Liver (tissue), 9 donors: ENCODE results near the gene DEFB115. TPM values are rescaled to one million over a fixed set of nuclear protein-coding genes. Genes with fewer than 3 reads are reported as not detected.

ENCODE experiments used
- DNase-seq: peaks from one replicate; pipeline ENCODE4 v3.0.0-alpha.2; 2017; ENCODE audit warnings: low spot score
- H3K27ac ChIP-seq, 2 donors: one replicate each; pipeline ENCODE4 v1.7.0; 2013; ENCODE audit warnings: inconsistent platforms in 2 of 2, low read length in 2 of 2, control low read depth in 1 of 2, low read depth in 1 of 2, mild to moderate bottlenecking in 1 of 2
- H3K27me3 ChIP-seq, 4 donors: one replicate each; pipeline versions ENCODE4 v1.6.1 to v1.7.0; 2013; ENCODE audit warnings: low read length in 3 of 4, inconsistent platforms in 1 of 4, mild to moderate bottlenecking in 1 of 4, moderate library complexity in 1 of 4; ENCODE audit not compliant: control insufficient read depth in 4 of 4, insufficient read depth in 4 of 4
- H3K36me3 ChIP-seq, 4 donors: one replicate each; pipeline versions ENCODE4 v1.6.1 to v1.7.0; 2013; ENCODE audit warnings: low read length in 3 of 4, mild to moderate bottlenecking in 3 of 4, low read depth in 1 of 4, moderate library complexity in 1 of 4; ENCODE audit not compliant: control insufficient read depth in 4 of 4, insufficient read depth in 3 of 4
- H3K4me1 ChIP-seq, 4 donors: one replicate each; pipeline versions ENCODE4 v1.6.1 to v1.7.0; 2013; ENCODE audit warnings: low read length in 3 of 4, mild to moderate bottlenecking in 3 of 4, moderate library complexity in 1 of 4; ENCODE audit not compliant: control insufficient read depth in 4 of 4, insufficient read depth in 4 of 4
- H3K4me3 ChIP-seq, 3 donors: one replicate each; pipeline versions ENCODE4 v1.6.1 to v1.7.0; 2013; ENCODE audit warnings: low read length in 3 of 3, control low read depth in 1 of 3, low read depth in 1 of 3, mild to moderate bottlenecking in 1 of 3
- H3K9ac ChIP-seq, 2 donors: one replicate each; pipeline ENCODE4 v1.7.0; 2013; ENCODE audit warnings: low read length in 2 of 2, mild to moderate bottlenecking in 2 of 2, moderate library complexity in 2 of 2, control low read depth in 1 of 2, low read depth in 1 of 2
- H3K9me3 ChIP-seq, 4 donors: one replicate each; pipeline versions ENCODE4 v1.6.1 to v1.7.0; 2013; ENCODE audit warnings: low read length in 3 of 4; ENCODE audit not compliant: control insufficient read depth in 4 of 4
- GABPA ChIP-seq, 2 donors: IDR thresholded peaks in 1 of 2; conservative IDR thresholded peaks in 1 of 2; 2 replicates each; pipeline ENCODE4 v1.6.1; 2016; ENCODE audit warnings: antibody characterized with exemption in 2 of 2, mild to moderate bottlenecking in 1 of 2, moderate library complexity in 1 of 2
- HNF4A ChIP-seq, 2 donors: conservative IDR thresholded peaks; 2 replicates each; pipeline ENCODE4 v1.6.1; 2016; ENCODE audit warnings: antibody characterized with exemption in 2 of 2, mild to moderate bottlenecking in 2 of 2
- HNF4G ChIP-seq: IDR thresholded peaks from 2 replicates; pipeline ENCODE4 v1.6.1; 2016; ENCODE audit warnings: antibody characterized with exemption
- JUND ChIP-seq, 2 donors: IDR thresholded peaks; 2 replicates each; pipeline ENCODE4 v1.6.1; 2016; ENCODE audit warnings: antibody characterized with exemption in 2 of 2
- RXRA ChIP-seq, 2 donors: IDR thresholded peaks; 2 replicates each; pipeline ENCODE4 v1.6.1; 2017 to 2018; ENCODE audit warnings: antibody characterized with exemption in 2 of 2, mild to moderate bottlenecking in 1 of 2
- SP1 ChIP-seq: IDR thresholded peaks from 2 replicates; pipeline ENCODE4 v1.6.1; 2018; ENCODE audit warnings: antibody characterized with exemption, mild to moderate bottlenecking
- TAF1 ChIP-seq: conservative IDR thresholded peaks from 2 replicates; pipeline ENCODE4 v1.6.1; 2016; ENCODE audit warnings: antibody characterized with exemption, mild to moderate bottlenecking
- YY1 ChIP-seq: IDR thresholded peaks from 2 replicates; pipeline ENCODE4 v1.6.1; 2016; ENCODE audit warnings: antibody characterized with exemption, mild to moderate bottlenecking
- WGBS: extraction: QIAGEN DNeasy Blood & Tissue Kit; methylation state at CpG from one replicate; pipeline ENCODE4 v1.1.7; 2013; 5-methylcytosine and 5-hydroxymethylcytosine counted together
- polyA plus RNA-seq, 2 donors: library from polyadenylated mRNA; stranded (reverse) in 1 of 2; unstranded in 1 of 2; fragments of 200-250 nt in 1 of 2; fragments of >200 nt in 1 of 2; fragmentation: Nextera tagmentation in 1 of 2; extraction: Ambion mirVana in 1 of 2; gene quantifications; one replicate each; pipeline versions ENCODE4 v1.2.1 to v1.2.3, GENCODE V29; 2013 to 2015
- total RNA-seq, 2 donors: library from RNA; depleted of rRNA; stranded (reverse); fragments of >200 nt; gene quantifications; one replicate each; pipeline ENCODE4 v1.2.3, GENCODE V29; 2014
- TF ChIP-seq, protein P1 (sequence below): IDR thresholded peaks from 2 replicates; pipeline ENCODE4 v1.6.1; 2016; ENCODE audit warnings: antibody characterized with exemption
- donor health status: healthy.
- donor health status: healthy.
- donor health status: healthy.
- donor health status: healthy.
- donor health status: healthy.

Gene DEFB115
- total and polyA plus RNA-seq, 4 donors: not detected

DNA sequence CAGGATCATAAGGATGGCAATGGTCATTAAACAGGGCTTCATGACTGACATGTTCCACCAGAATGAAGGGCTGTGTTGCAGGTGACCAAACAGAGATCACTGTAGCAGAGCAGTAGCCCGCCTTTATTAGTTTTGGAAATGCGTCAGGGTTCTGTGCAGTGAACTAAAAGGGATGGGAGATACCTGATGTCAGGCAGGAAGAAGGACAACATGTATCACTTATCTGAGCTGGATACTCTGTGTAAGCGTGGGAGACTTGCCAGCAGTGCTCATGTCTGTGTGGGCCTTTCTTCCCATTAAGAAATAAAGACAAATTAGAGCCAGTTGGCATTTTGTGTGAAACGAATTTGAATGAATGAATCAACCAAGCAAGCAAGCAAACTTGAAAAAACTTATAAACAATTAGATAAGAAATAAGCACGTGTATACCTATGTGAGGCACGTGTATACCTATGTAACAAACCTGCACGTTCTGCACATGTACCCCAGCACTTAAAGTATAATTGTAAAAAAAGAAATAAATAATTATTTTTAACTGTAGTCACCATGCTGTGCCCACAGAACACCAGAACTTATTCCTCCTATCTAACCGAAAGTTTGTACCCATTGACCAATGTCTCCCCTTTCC lies 51.2 kb downstream of the DEFB115 start, which contains the start of gene DEFB116:
DEFB116 (minus strand) TSS at position 51 of the 628 bp plus-strand sequence; CDS start at position 51, 0 bp downstream.
- H3K9me3 ChIP-seq: peaks cover 0 to 4% (median 1%) of the 10 kb centered on the region in 4 donors
- no peak within 1 kb of the TSS for H3K4me3 ChIP-seq
- no peak within 1 kb of the TSS for H3K27ac ChIP-seq
- peaks cover 0 to 2% (median 0%) of the 10 kb centered on the region in 4 donors for H3K27me3 ChIP-seq
- TF ChIP-seq TAF1 (no peak), YY1 (no peak), SP1 (no peak), HNF4G (no peak), HNF4A (conservative IDR thresholded peaks at IDR 0.05) (no peak), GABPA (IDR thresholded peaks at IDR 0.05 in 1 of 2, conservative IDR thresholded peaks at IDR 0.05 in 1 of 2) (no peak), RXRA (IDR thresholded peaks at IDR 0.05) (no peak), JUND (IDR thresholded peaks at IDR 0.05) (no peak)
- TF ChIP-seq, protein P1, sequence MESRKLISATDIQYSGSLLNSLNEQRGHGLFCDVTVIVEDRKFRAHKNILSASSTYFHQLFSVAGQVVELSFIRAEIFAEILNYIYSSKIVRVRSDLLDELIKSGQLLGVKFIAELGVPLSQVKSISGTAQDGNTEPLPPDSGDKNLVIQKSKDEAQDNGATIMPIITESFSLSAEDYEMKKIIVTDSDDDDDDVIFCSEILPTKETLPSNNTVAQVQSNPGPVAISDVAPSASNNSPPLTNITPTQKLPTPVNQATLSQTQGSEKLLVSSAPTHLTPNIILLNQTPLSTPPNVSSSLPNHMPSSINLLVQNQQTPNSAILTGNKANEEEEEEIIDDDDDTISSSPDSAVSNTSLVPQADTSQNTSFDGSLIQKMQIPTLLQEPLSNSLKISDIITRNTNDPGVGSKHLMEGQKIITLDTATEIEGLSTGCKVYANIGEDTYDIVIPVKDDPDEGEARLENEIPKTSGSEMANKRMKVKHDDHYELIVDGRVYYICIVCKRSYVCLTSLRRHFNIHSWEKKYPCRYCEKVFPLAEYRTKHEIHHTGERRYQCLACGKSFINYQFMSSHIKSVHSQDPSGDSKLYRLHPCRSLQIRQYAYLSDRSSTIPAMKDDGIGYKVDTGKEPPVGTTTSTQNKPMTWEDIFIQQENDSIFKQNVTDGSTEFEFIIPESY: no peak
- 39% methylated on average over 8 of the region's 8 CpGs for WGBS
- no peaks in the 10 kb centered on the region for H3K36me3 ChIP-seq
- DNase-seq: no peak
- H3K9ac ChIP-seq: no peak within 1 kb of the TSS
- H3K4me1 ChIP-seq: no peaks in the 10 kb centered on the region

Other genes starting within 250 kb of the DEFB115 start
- gene DEFB116, start 50.9 kb downstream of the DEFB115 start, total RNA-seq: not detected
- not detected for gene DEFB116, start 50.9 kb downstream of the DEFB115 start, polyA plus RNA-seq
- not detected for gene DEFB118, start 110.9 kb downstream of the DEFB115 start, total RNA-seq
- gene DEFB118, start 110.9 kb downstream of the DEFB115 start, polyA plus RNA-seq: not detected
- not detected for gene DEFB119, start 132.9 kb downstream of the DEFB115 start, total RNA-seq
- not detected for gene DEFB119, start 132.9 kb downstream of the DEFB115 start, polyA plus RNA-seq
- not detected for gene DEFB121, start 148.6 kb downstream of the DEFB115 start, total RNA-seq
- not detected for gene DEFB121, start 148.6 kb downstream of the DEFB115 start, polyA plus RNA-seq
- gene DEFB123, start 183.0 kb downstream of the DEFB115 start, total RNA-seq: not detected
- gene DEFB123, start 183.0 kb downstream of the DEFB115 start, polyA plus RNA-seq: not detected
- not detected for gene DEFB124, start 217.5 kb downstream of the DEFB115 start, total RNA-seq
- not detected for gene DEFB124, start 217.5 kb downstream of the DEFB115 start, polyA plus RNA-seq
- under 1 TPM; 0.17 to 0.19 TPM for gene REM1, start 217.6 kb downstream of the DEFB115 start, total RNA-seq
- under 1 TPM; 0.24 to 0.46 TPM for gene REM1, start 217.6 kb downstream of the DEFB115 start, polyA plus RNA-seq